Stimulated activated CD8-positive, alpha-beta memory T cell treated with anti-CD3 and anti-CD28 coated beads, Interleukin-7, amount 100 ng/mL, for 24 hours (primary cell): ENCODE data around the gene PDIK1L.

Experiments used
- DNase-seq: peaks from one replicate; pipeline ENCODE4 v3.0.0-alpha.2; 2020; ENCODE audit warnings: low read depth

The PDIK1L gene

DNA sequence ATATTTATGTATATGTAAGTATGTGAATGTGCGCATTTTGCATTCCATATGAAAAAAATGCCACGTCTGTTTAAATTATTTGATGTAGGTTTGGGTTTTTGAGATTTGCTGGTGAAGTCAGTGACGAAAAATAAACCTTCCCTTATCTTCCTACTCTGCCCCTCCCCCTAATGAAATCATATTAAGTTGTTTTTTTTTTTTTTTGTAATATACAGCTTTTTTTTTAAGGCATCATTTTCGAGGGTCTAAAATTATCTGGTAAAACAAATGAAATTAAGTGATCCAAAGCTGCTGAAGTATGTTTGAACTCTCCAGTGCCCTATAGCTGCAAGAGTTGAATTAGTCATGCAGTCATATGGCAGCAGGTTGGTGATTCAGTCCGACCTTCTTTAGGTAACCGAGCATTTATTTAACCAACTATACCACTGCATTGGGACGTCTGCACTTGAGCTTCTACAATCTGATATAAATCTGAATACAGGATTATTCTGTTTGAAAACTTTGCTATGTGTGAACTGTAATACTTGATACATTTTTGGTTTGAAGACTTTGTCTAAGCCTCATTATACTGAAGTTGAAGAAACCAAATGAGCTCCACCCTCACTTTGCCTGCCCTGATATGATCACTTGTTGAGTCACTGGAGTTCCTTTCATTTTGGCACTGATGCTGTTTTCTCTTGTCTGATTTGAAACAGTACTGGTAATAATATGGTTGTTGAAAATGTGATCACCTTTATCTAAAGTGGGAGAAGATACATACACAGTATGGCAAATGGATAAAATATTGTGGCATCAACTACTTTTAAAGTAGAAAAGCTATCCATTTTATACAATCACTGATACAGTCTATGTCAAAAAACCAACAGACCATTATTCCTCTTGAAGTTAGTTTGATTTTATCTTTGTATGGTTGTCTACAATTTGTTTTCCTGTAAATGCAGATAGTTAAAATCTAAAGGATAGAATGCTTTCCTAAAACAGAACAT, 11.7 kb downstream of the PDIK1L start:
- DNase-seq = no peak

GRCh38 chr1:26124418-26125331, 13.1 kb downstream of the PDIK1L start:
- DNase-seq = no peak

- no peak for DNase-seq
Measured at GRCh38 chr1:26125382-26125781, 13.8 kb downstream of the PDIK1L start.

GRCh38 chr1:26125946-26126320, 14.3 kb downstream of the PDIK1L start:
- DNase-seq = no peak

GRCh38 chr1:26126321-26127084, 14.9 kb downstream of the PDIK1L start:
- no peak for DNase-seq

DNA sequence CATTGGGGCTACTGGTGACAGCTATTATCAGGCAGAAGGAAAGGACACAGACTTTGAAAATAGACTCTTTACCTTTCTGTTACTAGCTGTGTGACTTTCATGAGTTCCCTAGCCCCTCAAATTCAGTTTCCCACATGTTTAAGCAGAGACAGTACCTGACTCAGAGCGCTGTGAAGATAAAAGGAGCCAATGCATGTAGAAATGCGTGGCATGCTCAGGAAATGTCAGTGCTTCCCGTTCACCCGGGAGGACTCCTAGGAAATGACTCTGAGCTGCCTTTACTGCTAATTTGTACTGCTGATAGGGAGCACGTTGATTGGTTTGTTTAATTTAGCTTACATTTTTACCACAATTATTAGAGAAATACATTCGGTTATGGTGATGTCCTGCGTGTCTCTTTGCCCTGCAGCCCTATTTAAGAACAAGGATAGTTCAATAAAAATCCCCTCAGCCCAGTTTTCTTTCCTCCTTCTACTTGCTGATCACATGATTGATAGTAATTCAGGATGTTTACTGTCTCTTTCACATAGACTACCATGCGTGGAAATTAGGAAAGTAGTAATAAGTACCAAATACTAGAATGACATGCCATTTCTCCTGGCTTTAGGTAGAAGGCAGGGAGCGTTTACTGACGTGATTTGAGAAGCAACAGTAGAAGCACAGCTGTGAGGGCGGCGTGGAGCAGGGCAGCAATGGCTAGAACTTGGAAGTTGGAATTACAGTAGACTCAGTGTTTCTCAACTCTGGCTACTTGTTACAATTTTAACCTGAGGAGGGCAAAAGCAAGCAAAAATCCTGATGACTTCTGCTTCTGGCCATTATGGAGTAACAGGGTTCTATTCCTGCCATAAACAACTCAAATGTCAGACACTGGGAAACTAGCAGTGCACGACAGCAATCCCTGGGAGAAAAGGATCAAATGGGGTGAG, 15.9 kb downstream of the PDIK1L start:
- DNase-seq = no peak

- no peak for DNase-seq
Measured at GRCh38 chr1:26129778-26130177, 18.2 kb downstream of the PDIK1L start.

GRCh38 chr1:26130695-26131094, 19.1 kb downstream of the PDIK1L start:
- no peak for DNase-seq

DNA sequence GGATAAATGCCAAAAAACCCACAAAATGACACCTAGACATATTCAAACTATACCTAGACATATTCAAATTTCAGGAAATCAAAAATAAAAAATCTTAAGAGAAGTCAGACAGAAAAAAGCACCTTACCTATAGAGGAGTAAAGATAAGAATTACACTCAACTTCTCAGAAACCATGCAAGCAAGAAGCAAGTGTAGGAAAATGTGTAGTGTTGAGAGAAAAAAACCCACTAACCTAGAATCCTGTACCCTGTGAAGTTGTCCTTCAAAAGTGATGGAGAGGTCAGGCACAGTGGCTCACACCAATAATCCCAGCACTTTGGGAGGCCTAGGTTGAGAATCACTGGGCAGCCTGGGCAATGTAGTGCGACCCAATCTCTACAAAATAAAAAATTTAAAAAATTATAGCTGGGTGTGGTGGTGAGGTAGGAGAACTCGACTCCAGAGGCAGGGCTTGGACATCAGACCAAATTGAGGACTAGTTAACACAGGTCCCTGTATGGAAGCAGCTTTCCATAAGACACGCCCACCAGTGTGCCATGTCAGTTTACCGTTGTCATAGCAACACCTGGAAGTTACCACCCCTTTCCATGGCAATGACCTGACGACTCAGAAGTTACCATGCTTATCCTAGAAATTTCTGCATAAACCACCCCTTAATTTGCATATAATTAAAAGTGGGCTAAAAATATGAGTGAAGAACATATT, 20.7 kb downstream of the PDIK1L start:
- DNase-seq = no peak

DNA sequence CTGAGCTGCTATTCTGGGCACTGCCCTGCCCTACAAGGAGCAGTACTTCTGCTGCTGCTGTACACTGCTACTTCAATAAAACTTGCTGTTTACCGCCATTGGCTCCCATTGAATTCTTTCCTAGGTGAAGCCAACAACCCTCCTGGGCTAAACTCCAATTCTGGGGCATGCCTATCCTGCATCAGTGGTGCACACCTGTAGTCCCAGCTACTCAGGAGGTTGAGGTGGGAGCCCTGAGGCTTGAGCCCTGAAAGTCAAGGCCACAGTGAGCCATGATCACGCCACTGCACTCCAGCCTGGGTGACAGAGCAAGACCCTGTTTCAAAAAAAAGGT, 21.2 kb downstream of the PDIK1L start:
- no peak for DNase-seq

- DNase-seq = no peak
Measured at GRCh38 chr1:26134466-26134865, 22.8 kb downstream of the PDIK1L start.

GRCh38 chr1:26138974-26139558, 27.4 kb downstream of the PDIK1L start:
- DNase-seq = no peak

DNA sequence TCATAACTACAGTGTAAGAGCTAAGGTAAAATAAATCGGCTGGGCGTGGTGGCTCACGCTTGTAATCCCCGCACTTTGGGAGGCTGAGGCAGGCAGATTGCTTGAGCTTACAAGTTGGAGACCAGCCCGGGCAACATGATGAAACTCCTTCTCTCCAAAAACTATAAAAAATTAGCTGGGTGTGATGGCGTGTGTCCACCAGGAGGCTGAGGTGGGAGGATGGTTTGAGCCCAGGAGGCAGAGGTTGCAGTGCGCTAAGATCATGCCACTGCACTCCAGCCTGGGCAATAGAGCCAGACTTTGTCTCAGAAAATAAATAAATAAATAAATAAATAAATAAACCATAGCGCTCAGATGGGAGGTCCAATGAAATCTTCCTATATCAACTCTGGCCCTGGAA, 30.5 kb downstream of the PDIK1L start:
- DNase-seq = no peak

- no peak for DNase-seq
Measured at GRCh38 chr1:26145041-26145959, 33.7 kb downstream of the PDIK1L start.

- DNase-seq = no peak
Measured at GRCh38 chr1:26145960-26146294, 34.3 kb downstream of the PDIK1L start.

GRCh38 chr1:26148887-26149286, 37.3 kb downstream of the PDIK1L start:
- no peak for DNase-seq

DNA sequence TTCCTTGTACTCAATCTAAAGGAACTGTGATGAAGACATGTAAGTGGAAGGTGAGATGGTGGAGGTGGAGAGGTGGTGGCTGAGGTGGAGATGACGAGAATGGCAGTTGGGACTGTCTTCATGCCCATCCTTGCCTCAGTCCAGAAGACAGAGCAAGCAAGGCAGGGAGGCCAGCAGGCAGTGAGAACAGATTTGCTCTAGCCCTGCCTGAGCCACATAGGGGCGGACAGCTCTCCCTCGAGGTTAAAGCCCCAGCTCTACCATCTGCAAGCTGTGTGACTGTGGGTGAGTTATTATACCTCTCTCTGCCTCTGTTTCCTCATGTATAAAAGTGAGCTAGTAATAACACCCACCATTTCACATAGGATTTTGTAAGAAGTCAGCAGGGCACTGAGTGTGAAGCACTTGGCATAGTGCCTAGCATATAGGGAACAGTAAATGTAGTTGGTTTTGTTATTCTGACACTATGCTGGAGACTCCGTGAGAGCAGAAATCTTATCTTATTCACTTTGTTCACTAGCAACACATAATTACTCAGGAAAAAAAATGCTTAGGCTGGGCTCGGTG, 42.4 kb downstream of the PDIK1L start:
- DNase-seq = no peak

DNA sequence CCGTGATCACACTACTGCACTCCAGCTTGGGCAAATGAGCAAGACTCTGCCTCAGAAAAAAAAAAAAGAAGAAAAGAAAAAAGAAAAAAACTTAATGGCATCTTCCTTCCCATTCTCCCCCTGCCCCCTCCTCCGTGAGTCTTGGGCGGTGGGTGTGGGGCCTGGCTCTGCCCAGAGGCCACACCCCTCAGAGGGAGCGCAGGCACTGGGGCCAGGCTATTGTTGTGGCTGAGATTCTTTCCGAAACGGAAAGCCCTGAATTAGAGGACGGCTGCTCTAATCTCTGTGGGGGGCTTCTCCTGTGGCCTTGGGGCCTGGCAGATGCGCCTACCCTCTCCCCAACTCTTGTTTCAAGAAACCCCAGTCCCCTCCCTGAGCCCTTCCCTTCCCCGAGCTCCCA, 43.1 kb downstream of the PDIK1L start:
- DNase-seq = no peak
